RWPE2 (cell line): ENCODE measurements around the gene FABP6.
"Not testable (repeated sequence)": the region's sequence is repeated elsewhere in the genome, so short reads cannot be mapped to it uniquely, and the experiment has no call there.

Experiments used
- ATAC-seq: fragments of 200-7000 bp; cut with Tn5 transposase; 3 replicates; pipeline ENCODE4 v1.9.1; 2021; ENCODE audit warnings: low read depth
- DNase-seq: peaks from one replicate; pipeline ENCODE4 v3.0.0-alpha.2; 2020; ENCODE audit warnings: low spot score
- H3K27ac ChIP-seq: fragments of 450-650 bp; 2 replicates; pipeline ENCODE4 v1.5.1; 2017; ENCODE audit warnings: mild to moderate bottlenecking; ENCODE audit not compliant: poor library complexity, severe bottlenecking
- H3K27me3 ChIP-seq: fragments of 250-450 bp; sonication (Bioruptor Pico); 2 replicates; pipeline ENCODE4 v1.5.1; 2021; ENCODE audit warnings: mild to moderate bottlenecking, moderate library complexity; ENCODE audit not compliant: insufficient read depth, poor library complexity, severe bottlenecking
- H3K36me3 ChIP-seq: fragments of 250-450 bp; sonication (Bioruptor Pico); 2 replicates; pipeline ENCODE4 v1.5.1; 2020; ENCODE audit warnings: low read depth, mild to moderate bottlenecking, moderate library complexity
- H3K4me1 ChIP-seq: fragments of 250-450 bp; sonication (Bioruptor Pico); 2 replicates; pipeline ENCODE4 v1.5.1; 2021; ENCODE audit warnings: mild to moderate bottlenecking, moderate library complexity; ENCODE audit not compliant: insufficient read depth, poor library complexity, severe bottlenecking
- H3K4me3 ChIP-seq: fragments of 250-450 bp; sonication (Bioruptor Pico); 2 replicates; pipeline ENCODE4 v1.5.1; 2021; ENCODE audit warnings: mild to moderate bottlenecking, moderate library complexity; ENCODE audit not compliant: severe bottlenecking
- H3K9me3 ChIP-seq: fragments of 250-450 bp; sonication (Bioruptor Pico); 2 replicates; pipeline ENCODE4 v1.5.1; 2021; ENCODE audit warnings: mild to moderate bottlenecking, moderate library complexity; ENCODE audit not compliant: severe bottlenecking
- TF ChIP-seq, protein P1 (sequence below): fragments of 450-650 bp; IDR thresholded peaks from one replicate; pipeline ENCODE4 v1.5.1; 2017; ENCODE audit warnings: mild to moderate bottlenecking, moderate library complexity; ENCODE audit not compliant: poor library complexity, severe bottlenecking

Gene FABP6

DNA sequence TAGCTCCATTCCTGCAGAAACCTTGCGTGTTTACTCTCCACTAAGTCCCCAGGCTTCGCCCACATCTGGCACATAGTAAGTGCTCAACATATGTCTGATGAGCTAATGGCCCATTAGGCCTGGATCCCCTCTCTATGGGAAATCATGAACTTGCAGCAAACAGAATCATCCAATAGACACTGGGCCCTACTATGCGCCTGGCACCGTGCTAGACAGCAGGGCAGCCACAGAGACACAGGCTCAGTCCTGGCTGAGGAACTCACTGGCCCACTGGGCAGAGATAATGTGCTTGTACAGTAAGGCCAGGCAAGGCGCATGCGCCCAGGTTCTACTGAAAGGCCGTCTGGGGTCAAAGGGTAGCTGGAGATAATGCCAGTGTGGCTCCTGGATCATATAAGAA is 36.9 kb upstream of the FABP6 start:
- no peak overlapping the region for H3K27ac ChIP-seq
- ATAC-seq = no peak
- TF ChIP-seq, protein P1, sequence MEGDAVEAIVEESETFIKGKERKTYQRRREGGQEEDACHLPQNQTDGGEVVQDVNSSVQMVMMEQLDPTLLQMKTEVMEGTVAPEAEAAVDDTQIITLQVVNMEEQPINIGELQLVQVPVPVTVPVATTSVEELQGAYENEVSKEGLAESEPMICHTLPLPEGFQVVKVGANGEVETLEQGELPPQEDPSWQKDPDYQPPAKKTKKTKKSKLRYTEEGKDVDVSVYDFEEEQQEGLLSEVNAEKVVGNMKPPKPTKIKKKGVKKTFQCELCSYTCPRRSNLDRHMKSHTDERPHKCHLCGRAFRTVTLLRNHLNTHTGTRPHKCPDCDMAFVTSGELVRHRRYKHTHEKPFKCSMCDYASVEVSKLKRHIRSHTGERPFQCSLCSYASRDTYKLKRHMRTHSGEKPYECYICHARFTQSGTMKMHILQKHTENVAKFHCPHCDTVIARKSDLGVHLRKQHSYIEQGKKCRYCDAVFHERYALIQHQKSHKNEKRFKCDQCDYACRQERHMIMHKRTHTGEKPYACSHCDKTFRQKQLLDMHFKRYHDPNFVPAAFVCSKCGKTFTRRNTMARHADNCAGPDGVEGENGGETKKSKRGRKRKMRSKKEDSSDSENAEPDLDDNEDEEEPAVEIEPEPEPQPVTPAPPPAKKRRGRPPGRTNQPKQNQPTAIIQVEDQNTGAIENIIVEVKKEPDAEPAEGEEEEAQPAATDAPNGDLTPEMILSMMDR = no peak
- no peaks in the 10 kb centered on the region for H3K9me3 ChIP-seq
- no peaks in the 10 kb centered on the region for H3K36me3 ChIP-seq
- H3K4me1 ChIP-seq = peaks cover 4% of the 10 kb centered on the region
- H3K27me3 ChIP-seq = no peaks in the 10 kb centered on the region
- DNase-seq = no peak
- no peak overlapping the region for H3K4me3 ChIP-seq

DNA sequence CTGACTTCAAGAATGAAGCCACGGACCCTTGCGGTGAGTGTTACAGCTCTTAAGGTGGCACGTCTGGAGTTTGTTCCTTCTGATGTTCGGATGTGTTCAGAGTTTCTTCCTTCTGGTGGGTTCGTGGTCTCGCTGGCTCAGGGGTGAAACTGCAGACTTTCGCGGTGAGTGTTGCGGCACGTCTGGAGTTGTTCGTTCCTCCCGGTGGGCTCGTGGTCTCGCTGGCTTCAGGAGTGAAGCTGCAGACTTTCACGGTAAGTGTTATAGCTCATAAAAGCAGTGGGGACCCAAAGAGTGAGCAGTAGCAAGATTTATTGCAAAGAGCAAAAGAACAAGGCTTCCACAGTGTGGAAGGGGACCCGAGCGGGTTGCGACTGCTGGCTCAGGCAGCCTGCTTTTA is 36.2 kb upstream of the FABP6 start:
- H3K4me1 ChIP-seq, H3K27ac ChIP-seq, H3K27me3 ChIP-seq, H3K9me3 ChIP-seq, H3K4me3 ChIP-seq, H3K36me3 ChIP-seq, ATAC-seq, DNase-seq: not testable (repeated sequence)

DNA sequence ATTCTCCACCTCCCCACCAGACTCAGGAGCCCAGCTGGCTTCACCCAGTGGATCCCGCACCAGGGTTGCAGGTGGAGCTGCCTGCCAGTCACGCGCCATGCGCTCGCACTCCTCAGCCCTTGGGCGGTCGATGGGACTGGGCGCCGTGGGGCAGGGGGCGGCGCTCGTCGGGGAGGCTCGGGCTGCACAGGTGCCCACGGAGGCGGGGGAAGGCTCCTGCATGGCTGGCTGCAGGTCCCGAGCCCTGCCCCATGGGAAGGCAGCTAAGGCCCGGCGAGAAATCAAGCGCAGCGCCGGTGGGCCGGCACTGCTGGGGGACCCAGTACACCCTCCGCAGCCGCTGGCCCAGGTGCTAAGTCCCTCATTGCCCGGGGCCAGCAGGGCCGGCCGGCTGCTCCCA is 35.5 kb upstream of the FABP6 start:
- H3K4me1 ChIP-seq, H3K36me3 ChIP-seq, ATAC-seq, H3K27ac ChIP-seq, DNase-seq, H3K4me3 ChIP-seq, H3K27me3 ChIP-seq, H3K9me3 ChIP-seq: not testable (repeated sequence)

DNA sequence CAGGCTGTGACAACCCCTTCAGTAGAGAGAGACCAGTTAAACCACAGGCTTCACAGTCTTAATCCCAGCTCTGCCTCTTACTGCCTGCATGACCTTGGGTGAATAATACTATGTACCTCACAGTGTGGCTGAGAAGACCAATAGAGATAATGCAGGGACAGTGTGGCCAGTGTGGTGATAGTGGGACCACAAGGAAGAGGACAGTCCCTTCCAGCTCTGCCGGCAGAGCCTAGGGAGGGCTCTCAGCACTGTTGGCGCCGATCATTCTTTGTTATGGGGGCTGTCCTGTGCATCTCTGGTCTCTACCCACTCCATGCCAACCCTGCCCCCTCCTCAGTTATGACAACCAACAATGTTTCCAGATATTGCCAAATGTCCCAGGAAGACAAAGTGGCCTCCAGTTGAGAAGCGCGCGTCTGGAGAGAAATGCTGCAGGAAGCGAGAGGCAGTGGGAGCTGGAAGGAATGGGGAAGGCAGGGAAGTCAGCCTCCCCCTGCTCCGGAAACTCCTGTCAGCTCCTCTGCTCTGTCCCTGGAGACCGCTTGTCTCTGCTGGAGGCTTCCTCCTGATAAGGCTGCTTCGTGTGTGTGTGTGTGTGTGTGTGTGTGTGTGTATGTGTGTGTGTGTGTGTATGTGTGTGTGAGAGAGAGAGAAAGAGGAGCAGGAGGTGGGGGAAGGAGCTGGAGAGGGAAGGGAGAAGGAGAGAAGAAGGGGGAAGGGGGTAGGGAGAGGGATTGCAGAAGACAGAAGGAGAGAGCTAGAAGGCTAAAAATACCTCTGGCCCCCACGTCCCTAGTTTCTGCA is 31.8 kb upstream of the FABP6 start:
- ATAC-seq = no peak
- Histone ChIP-seq H3K9me3 (no peaks in the 10 kb centered on the region), H3K4me3 (no peak overlapping the region), H3K36me3 (no peaks in the 10 kb centered on the region), H3K27ac (no peak overlapping the region), H3K4me1 (no peaks in the 10 kb centered on the region), H3K27me3 (no peaks in the 10 kb centered on the region)
- TF ChIP-seq, protein P1 = no peak
- DNase-seq = no peak

DNA sequence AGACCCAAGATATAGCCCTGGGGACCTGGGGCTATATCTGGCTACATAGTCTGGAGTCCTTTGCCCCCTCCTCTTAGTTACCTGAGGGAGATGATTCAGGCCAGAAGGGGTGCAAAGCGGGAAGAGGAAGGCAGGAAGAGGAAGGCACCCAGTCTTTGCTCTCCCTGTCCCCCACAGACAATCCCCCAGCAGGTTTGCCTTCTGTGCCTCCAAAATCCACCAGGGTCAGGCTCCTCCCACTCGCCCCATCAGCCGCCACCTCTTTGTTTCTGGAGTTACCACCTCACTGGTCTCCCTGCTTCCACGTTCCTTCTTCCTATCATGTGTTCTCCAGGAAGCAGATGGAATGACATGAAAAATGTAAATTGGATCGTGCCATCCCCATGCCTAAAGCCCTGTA is 31.2 kb upstream of the FABP6 start:
- Histone ChIP-seq H3K9me3 (no peaks in the 10 kb centered on the region), H3K27ac (no peak overlapping the region), H3K4me3 (no peak overlapping the region), H3K4me1 (no peaks in the 10 kb centered on the region), H3K27me3 (no peaks in the 10 kb centered on the region), H3K36me3 (no peaks in the 10 kb centered on the region)
- no peak for DNase-seq
- ATAC-seq = no peak
- TF ChIP-seq, protein P1 = no peak

DNA sequence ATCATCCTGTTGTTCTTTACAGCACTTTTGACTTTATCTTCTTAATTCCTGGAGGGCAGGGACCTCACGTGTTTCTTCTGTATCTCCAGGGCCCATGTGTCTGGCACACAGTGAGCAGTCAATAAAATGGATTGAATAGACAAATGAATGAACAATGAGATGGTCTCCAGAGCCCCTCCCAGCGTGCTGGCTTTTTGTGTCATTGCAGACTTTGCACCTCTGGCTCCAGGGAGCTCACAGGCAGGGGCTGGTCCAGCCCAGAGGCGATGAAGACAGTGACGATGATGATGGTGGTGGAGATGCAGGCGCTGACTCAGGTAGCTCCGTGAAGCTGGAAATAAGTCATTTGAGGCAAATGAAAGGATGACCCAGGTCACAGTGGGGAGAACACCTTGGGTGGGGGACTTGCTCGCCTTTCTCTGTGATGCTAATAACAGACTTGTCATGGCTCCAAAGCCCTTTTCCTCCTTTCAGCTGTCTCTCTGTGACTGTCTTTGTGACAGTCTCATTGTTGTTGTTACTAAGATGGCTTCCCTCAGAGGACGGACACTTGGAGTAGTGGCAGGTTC is 30.4 kb upstream of the FABP6 start:
- H3K9me3 ChIP-seq = no peaks in the 10 kb centered on the region
- no peak overlapping the region for H3K4me3 ChIP-seq
- no peaks in the 10 kb centered on the region for H3K36me3 ChIP-seq
- DNase-seq (no peak), ATAC-seq (no peak)
- TF ChIP-seq, protein P1 = no peak
- H3K27ac ChIP-seq = no peak overlapping the region
- no peaks in the 10 kb centered on the region for H3K4me1 ChIP-seq
- no peaks in the 10 kb centered on the region for H3K27me3 ChIP-seq
